ENCODE results near the gene MTMR1.

The MTMR1 gene

DNA sequence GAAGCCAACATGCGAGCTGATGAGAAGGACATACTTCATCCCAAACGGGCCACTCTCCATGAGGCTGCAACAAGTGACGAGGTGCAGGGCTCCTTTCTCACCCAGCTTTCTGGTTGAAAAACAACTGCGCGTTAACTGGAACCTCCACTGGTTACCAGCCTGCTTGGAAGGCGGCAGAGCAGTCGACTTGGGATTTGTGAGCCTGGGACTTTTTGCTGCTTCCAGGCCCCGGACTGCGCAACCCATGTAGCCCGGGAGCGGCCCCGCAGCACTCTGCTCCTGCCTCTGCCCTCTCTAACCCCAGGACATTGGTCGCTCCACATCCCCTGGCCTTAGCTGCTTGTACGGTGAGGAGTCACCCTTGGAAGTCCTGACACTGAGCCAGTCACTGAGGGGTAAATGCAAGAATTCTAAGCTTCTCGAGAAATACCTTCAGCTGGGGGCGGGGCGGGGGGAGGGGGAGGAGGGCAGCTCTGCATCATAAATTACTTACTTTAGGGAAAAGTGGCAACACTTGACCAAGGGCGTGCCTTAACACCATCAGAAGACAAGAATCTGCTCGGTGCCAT lies 72.7 kb downstream of the MTMR1 start:
- Histone ChIP-seq H3K4me3 (ENCODE audit: low read depth in 1 of 2, low read length in 1 of 2) (no peak overlapping the region), H3K4me1 (ENCODE audit: control insufficient read depth in 1 of 2, insufficient read depth in 1 of 2, low read depth in 1 of 2, low read length in 1 of 2) (peaks cover 8 to 12% of the 10 kb centered on the region in 2 experiments), H3K27me3 (no peaks in the 10 kb centered on the region), H3K36me3 (peaks cover 33% of the 10 kb centered on the region), H3K9me3 (no peaks in the 10 kb centered on the region), H3K27ac (no peak overlapping the region)
- TF ChIP-seq, protein P1, sequence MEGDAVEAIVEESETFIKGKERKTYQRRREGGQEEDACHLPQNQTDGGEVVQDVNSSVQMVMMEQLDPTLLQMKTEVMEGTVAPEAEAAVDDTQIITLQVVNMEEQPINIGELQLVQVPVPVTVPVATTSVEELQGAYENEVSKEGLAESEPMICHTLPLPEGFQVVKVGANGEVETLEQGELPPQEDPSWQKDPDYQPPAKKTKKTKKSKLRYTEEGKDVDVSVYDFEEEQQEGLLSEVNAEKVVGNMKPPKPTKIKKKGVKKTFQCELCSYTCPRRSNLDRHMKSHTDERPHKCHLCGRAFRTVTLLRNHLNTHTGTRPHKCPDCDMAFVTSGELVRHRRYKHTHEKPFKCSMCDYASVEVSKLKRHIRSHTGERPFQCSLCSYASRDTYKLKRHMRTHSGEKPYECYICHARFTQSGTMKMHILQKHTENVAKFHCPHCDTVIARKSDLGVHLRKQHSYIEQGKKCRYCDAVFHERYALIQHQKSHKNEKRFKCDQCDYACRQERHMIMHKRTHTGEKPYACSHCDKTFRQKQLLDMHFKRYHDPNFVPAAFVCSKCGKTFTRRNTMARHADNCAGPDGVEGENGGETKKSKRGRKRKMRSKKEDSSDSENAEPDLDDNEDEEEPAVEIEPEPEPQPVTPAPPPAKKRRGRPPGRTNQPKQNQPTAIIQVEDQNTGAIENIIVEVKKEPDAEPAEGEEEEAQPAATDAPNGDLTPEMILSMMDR (IDR thresholded peaks at IDR 0.05), result no peak

GRCh38 chrX:150766351-150767044 lies 73.3 kb downstream of the MTMR1 start:
- TF ChIP-seq, protein P1 (IDR thresholded peaks at IDR 0.05), result no peak
- no peaks in the 10 kb centered on the region for H3K9me3 ChIP-seq
- peaks cover 33% of the 10 kb centered on the region for H3K36me3 ChIP-seq
- H3K27ac ChIP-seq, result no peak overlapping the region
- H3K4me1 ChIP-seq (ENCODE audit: control insufficient read depth in 1 of 2, insufficient read depth in 1 of 2, low read depth in 1 of 2, low read length in 1 of 2), result peaks cover 8 to 12% of the 10 kb centered on the region in 2 experiments
- no peak overlapping the region for H3K4me3 ChIP-seq (ENCODE audit: low read depth in 1 of 2, low read length in 1 of 2)
- H3K27me3 ChIP-seq, result no peaks in the 10 kb centered on the region

DNA sequence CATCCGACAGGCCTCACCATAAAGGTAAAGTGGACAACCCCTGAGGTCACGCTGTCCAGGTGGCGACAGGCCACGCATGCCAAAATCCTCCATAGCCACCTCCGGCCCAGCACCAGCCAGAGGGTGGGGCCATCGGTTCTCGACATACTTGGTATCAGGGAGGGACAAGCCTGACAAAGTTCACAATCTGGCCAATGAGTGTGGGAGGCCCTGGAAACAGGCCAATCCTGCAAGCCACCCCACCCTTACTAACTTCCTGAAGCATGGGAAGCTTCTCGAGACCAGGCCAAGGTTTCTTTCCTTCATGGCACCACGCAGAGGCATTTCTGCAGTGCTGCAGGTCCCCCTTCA lies 73.8 kb downstream of the MTMR1 start:
- TF ChIP-seq, protein P1 (IDR thresholded peaks at IDR 0.05), result no peak
- no peak overlapping the region for H3K27ac ChIP-seq
- peaks cover 8 to 12% of the 10 kb centered on the region in 2 experiments for H3K4me1 ChIP-seq (ENCODE audit: control insufficient read depth in 1 of 2, insufficient read depth in 1 of 2, low read depth in 1 of 2, low read length in 1 of 2)
- H3K9me3 ChIP-seq, result no peaks in the 10 kb centered on the region
- no peak overlapping the region for H3K4me3 ChIP-seq (ENCODE audit: low read depth in 1 of 2, low read length in 1 of 2)
- no peaks in the 10 kb centered on the region for H3K27me3 ChIP-seq
- H3K36me3 ChIP-seq, result peaks cover 32% of the 10 kb centered on the region

DNA sequence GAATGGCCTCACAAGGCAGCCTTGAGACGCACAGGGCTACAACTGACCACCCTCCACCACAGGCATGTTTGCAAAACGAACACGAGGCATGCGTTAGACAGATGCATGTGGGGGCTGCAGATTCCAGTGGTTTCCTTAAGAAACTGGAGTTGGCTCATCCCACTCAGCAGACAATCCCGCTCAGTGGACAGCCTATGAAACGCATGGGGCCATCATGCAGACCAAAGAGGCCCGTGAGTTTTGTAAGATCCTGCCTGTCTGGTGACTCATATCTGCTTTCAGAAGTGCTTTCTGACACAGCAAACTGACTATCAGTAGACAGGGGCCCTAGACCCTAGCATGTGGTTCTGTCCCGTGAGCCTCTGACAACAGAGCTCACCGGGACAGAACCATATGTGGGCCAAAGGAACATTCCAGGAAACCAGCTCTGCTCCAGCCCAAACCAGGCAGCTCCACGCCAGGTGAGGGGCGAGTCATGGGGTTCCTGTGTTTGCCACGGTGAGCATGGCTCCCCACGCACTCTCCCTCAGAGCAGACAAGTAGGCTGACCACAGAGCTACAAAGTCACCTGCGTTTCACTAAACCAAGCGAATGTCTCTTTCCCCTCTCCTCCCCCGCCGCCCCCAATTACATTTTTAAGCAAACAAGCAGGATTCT lies 74.4 kb downstream of the MTMR1 start:
- Histone ChIP-seq H3K4me1 (ENCODE audit: control insufficient read depth in 1 of 2, insufficient read depth in 1 of 2, low read depth in 1 of 2, low read length in 1 of 2) (peaks cover 8 to 12% of the 10 kb centered on the region in 2 experiments), H3K36me3 (peaks cover 26% of the 10 kb centered on the region), H3K9me3 (no peaks in the 10 kb centered on the region), H3K27me3 (no peaks in the 10 kb centered on the region), H3K4me3 (ENCODE audit: low read depth in 1 of 2, low read length in 1 of 2) (no peak overlapping the region), H3K27ac (no peak overlapping the region)
- TF ChIP-seq, protein P1 (IDR thresholded peaks at IDR 0.05), result no peak

DNA sequence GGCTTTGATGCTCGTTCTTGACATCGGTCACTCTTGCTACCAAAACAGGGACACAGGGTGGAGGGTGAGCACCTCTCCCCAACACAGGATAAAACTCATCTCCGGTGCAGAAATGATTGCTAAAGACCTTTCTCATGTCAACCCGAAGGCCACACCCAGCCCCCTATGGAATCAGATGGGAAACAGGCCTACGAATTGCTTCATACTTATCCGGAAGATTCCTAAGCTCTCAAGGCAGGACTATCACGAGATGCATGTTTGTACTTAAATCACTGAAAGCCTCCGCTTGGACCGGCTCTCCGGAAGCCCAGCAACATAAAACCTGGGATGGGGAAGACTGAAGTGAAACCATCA lies 74.9 kb downstream of the MTMR1 start:
- H3K4me1 ChIP-seq (ENCODE audit: control insufficient read depth in 1 of 2, insufficient read depth in 1 of 2, low read depth in 1 of 2, low read length in 1 of 2), result peaks cover 8 to 12% of the 10 kb centered on the region in 2 experiments
- H3K27me3 ChIP-seq, result no peaks in the 10 kb centered on the region
- H3K27ac ChIP-seq, result no peak overlapping the region
- H3K9me3 ChIP-seq, result no peaks in the 10 kb centered on the region
- TF ChIP-seq, protein P1 (IDR thresholded peaks at IDR 0.05), result no peak
- no peak overlapping the region for H3K4me3 ChIP-seq (ENCODE audit: low read depth in 1 of 2, low read length in 1 of 2)
- H3K36me3 ChIP-seq, result peaks cover 22% of the 10 kb centered on the region
